ENCODE results near the gene PNPLA6. TPM values are rescaled to one million over a fixed set of nuclear protein-coding genes. Genes with fewer than 3 reads are reported as not detected.

Gene PNPLA6
- total and polyA plus RNA-seq, 9 of the 15 experiments (the other 6 are each of a cell fraction or from before 2014, with no cell fraction given): 0.07 to 30.2 (median 8.3) TPM

DNA sequence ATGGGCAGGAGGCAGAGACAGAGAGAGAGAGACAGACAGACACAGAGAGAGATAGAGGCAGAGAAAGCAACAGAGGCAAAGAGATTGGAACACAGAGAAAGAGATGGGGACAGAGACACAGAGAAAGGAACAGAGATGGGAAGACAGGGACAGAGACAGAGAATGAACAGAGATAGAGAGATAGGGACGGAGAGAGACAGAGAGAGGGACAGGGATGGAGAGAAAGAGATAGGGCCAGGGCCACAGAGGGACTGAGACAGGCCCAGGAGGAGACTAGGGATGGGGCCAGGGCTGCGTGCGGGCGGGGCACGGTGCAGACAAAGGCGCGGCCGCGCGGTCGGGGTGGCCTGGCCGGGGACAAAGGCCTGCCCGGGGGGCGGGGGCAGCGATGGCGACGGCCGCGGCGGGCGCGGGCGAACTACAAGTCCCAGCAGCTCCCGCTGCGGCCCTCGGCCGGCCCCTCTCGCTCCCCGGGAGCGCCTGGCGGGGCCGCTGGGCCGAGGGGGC is 19.8 kb upstream of the PNPLA6 start, which contains the start of gene ZNF358 (continued):
- TF ChIP-seq FOXP4 (CRISPR knock-in tag; IDR thresholded peaks at IDR 0.05; ENCODE audit: borderline replicate concordance): no peak
- no peak for TF ChIP-seq TSC22D4 (tag; IDR thresholded peaks at IDR 0.05)
- TF ChIP-seq LARP7 (IDR thresholded peaks at IDR 0.05): peak; percentile 93
- 0 out of 2 replicates have a peak, but pooled peaks have one; percentile 12 for TF ChIP-seq CREM (IDR thresholded peaks at IDR 0.05; ENCODE audit: low read depth)
- TF ChIP-seq, protein P1, sequence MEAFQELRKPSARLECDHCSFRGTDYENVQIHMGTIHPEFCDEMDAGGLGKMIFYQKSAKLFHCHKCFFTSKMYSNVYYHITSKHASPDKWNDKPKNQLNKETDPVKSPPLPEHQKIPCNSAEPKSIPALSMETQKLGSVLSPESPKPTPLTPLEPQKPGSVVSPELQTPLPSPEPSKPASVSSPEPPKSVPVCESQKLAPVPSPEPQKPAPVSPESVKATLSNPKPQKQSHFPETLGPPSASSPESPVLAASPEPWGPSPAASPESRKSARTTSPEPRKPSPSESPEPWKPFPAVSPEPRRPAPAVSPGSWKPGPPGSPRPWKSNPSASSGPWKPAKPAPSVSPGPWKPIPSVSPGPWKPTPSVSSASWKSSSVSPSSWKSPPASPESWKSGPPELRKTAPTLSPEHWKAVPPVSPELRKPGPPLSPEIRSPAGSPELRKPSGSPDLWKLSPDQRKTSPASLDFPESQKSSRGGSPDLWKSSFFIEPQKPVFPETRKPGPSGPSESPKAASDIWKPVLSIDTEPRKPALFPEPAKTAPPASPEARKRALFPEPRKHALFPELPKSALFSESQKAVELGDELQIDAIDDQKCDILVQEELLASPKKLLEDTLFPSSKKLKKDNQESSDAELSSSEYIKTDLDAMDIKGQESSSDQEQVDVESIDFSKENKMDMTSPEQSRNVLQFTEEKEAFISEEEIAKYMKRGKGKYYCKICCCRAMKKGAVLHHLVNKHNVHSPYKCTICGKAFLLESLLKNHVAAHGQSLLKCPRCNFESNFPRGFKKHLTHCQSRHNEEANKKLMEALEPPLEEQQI (IDR thresholded peaks at IDR 0.05): no peak
- TF ChIP-seq ZFP1 (CRISPR knock-in tag; IDR thresholded peaks at IDR 0.05): no peak
- peak; percentile 87; the same call in 1 of the 2 replicates for TF ChIP-seq HDGF (IDR thresholded peaks at IDR 0.05)
- no peak for TF ChIP-seq KLF10 (CRISPR knock-in tag; IDR thresholded peaks at IDR 0.05)
- TF ChIP-seq RBM17 (IDR thresholded peaks at IDR 0.05; ENCODE audit: borderline replicate concordance, low read depth, low read length): no peak
- TF ChIP-seq HLTF (IDR thresholded peaks at IDR 0.05): peak; percentile 85; the same call in 1 of the 2 replicates
- TF ChIP-seq COPS2 (conservative IDR thresholded peaks at IDR 0.05): no peak
- TF ChIP-seq CBX3 (IDR thresholded peaks at IDR 0.05; ENCODE audit: borderline replicate concordance in 1 of 2, low read length in 2 of 2): no peak
- no peak for TF ChIP-seq ZNF398 (CRISPR knock-in tag; IDR thresholded peaks at IDR 0.05)
- TF ChIP-seq RNF2 (IDR thresholded peaks at IDR 0.05): no peak
- no peak for TF ChIP-seq ZNF408 (CRISPR knock-in tag; IDR thresholded peaks at IDR 0.05; ENCODE audit: low read depth)
- TF ChIP-seq SMARCA5 (IDR thresholded peaks at IDR 0.05): peak; percentile 60; the same call in 1 of the 2 replicates
- peak; percentile 64 to 97 (median 95) for TF ChIP-seq YY1 (IDR thresholded peaks at IDR 0.05; ENCODE audit: borderline replicate concordance in 1 of 3, control insufficient read depth in 1 of 3, extremely low read depth in 1 of 3, insufficient read depth in 3 of 3, insufficient read length in 1 of 3, insufficient replicate concordance in 2 of 3, low read depth in 1 of 3, low read length in 2 of 3)
- TF ChIP-seq, protein P2, sequence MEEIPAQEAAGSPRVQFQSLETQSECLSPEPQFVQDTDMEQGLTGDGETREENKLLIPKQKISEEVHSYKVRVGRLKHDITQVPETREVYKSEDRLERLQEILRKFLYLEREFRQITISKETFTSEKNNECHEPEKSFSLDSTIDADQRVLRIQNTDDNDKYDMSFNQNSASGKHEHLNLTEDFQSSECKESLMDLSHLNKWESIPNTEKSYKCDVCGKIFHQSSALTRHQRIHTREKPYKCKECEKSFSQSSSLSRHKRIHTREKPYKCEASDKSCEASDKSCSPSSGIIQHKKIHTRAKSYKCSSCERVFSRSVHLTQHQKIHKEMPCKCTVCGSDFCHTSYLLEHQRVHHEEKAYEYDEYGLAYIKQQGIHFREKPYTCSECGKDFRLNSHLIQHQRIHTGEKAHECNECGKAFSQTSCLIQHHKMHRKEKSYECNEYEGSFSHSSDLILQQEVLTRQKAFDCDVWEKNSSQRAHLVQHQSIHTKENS (CRISPR knock-in tag; IDR thresholded peaks at IDR 0.05): no peak
- no peak for TF ChIP-seq PTTG1 (tag; IDR thresholded peaks at IDR 0.05; ENCODE audit: low read depth)
- TF ChIP-seq ZBTB1 (CRISPR knock-in tag; IDR thresholded peaks at IDR 0.05; ENCODE audit: borderline replicate concordance, low read depth): no peak
- TF ChIP-seq ARID1B (IDR thresholded peaks at IDR 0.05): peak; percentile 32; the same call in 1 of the 2 replicates
